Prostate gland (tissue), 2 donors: Measurements from ENCODE around the gene PRAMEF5.
"Not testable (repeated sequence)": the region's sequence is repeated elsewhere in the genome, so short reads cannot be mapped to it uniquely, and the experiment has no call there.

Experiments
- CTCF ChIP-seq, 4 experiments: fragments of 200-600 bp in 2 of 4; fragments of 450-650 bp in 2 of 4; sonication (generic) in 2 of 4; IDR thresholded peaks; 1 replicate in 3 of 4; 2 replicates in 1 of 4; pipeline ENCODE4 v1.5.1; 2016 to 2019; ENCODE audit warnings: antibody characterized with exemption in 4 of 4, mild to moderate bottlenecking in 2 of 4, moderate library complexity in 2 of 4
- POLR2A ChIP-seq: fragments of 450-650 bp; IDR thresholded peaks from one replicate; pipeline ENCODE4 v1.6.1; 2016; ENCODE audit warnings: antibody characterized with exemption, mild to moderate bottlenecking
- POLR2AphosphoS5 ChIP-seq: sonication (generic); formaldehyde crosslinking; IDR thresholded peaks from one replicate; pipeline ENCODE4 v1.6.1; 2017; ENCODE audit warnings: antibody characterized with exemption

GRCh38 chr1:13298699-13299098 is 44.7 kb downstream of the PRAMEF5 start:
- TF ChIP-seq POLR2A; CTCF (IDR thresholded peaks at IDR 0.05); POLR2AphosphoS5: not testable (repeated sequence)
